Endothelial cell of umbilical vein (primary cell): ENCODE measurements around the gene WASF2. TPM values are rescaled to one million over a fixed set of nuclear protein-coding genes. Genes with fewer than 3 reads are reported as not detected.
A peak's percentile ranks its signal among the peaks of the same experiment; 100 is the strongest.

Experiments
- BruUV-seq: library from RNA; stranded (reverse); fragments of 400-500 nt; replicated peaks from 2 replicates; lab custom pipeline; 2021; lab: Mats Ljungman, UMichigan
- CTCF ChIA-PET: fragments of 300-600, 350-600 bp; sonication (Branson Sonifier 250); formaldehyde crosslinking; loops from one replicate; lab custom pipeline; 2021; ENCODE audit warnings: antibody characterized with exemption, inconsistent platforms; lab: Charles Lee
- POLR2A ChIA-PET: fragments of 300-600, 350-600 bp; sonication (Branson Sonifier 250); formaldehyde crosslinking; loops from one replicate; lab custom pipeline; 2021; ENCODE audit warnings: antibody characterized with exemption, inconsistent platforms; lab: Charles Lee
- DNase-seq: peaks from one replicate; pipeline ENCODE4 v3.0.0-alpha.2; 2011; ENCODE audit warnings: low read depth, low spot score
- FAIRE-seq: peaks from 2 replicates; lab custom pipeline; 2011; peaks lifted over from hg19 to GRCh38; lab: Jason Lieb, UNC
- H2AFZ ChIP-seq: 2 replicates; pipeline ENCODE4 v1.6.0; 2012; ENCODE audit warnings: low read depth, low read length, control low read depth, inconsistent platforms
- H3K27ac ChIP-seq: 2 replicates; pipeline ENCODE4 v1.5.1; 2011; ENCODE audit warnings: low read depth, mild to moderate bottlenecking, control low read depth, low read length, moderate library complexity; ENCODE audit not compliant: insufficient read depth
- H3K27me3 ChIP-seq, 2 experiments: 2 replicates each; pipeline versions ENCODE4 v1.6.0 to v1.6.1; 2011; ENCODE audit warnings: low read length in 2 of 2, mixed read lengths in 1 of 2; ENCODE audit not compliant: control insufficient read depth in 2 of 2, insufficient read depth in 2 of 2
- H3K36me3 ChIP-seq, 2 experiments: 2 replicates in 1 of 2; 3 replicates in 1 of 2; pipeline ENCODE4 v1.5.1; 2011; ENCODE audit warnings: low read length in 2 of 2, mild to moderate bottlenecking in 1 of 2, moderate library complexity in 1 of 2; ENCODE audit not compliant: control insufficient read depth in 2 of 2, insufficient read depth in 2 of 2; ENCODE audit errors: extremely low read depth in 1 of 2
- H3K4me1 ChIP-seq: 3 replicates; pipeline ENCODE4 v1.5.1; 2011; ENCODE audit warnings: mild to moderate bottlenecking, low read length; ENCODE audit not compliant: control insufficient read depth, insufficient read depth; ENCODE audit errors: extremely low read depth
- H3K4me2 ChIP-seq: 2 replicates; pipeline ENCODE4 v1.6.1; 2011; ENCODE audit warnings: low read length, control low read depth, mixed read lengths; ENCODE audit not compliant: insufficient read depth
- H3K4me3 ChIP-seq, 3 experiments: fragments of 200-600 bp in 1 of 3; sonication (generic), shearing (Covaris generic) in 1 of 3; replicated peaks in 1 of 3; 2 replicates each; pipeline ENCODE4 v1.5.1; 2011 to 2016; ENCODE audit warnings: control low read depth in 3 of 3, low read length in 3 of 3, mild to moderate bottlenecking in 2 of 3, inconsistent platforms in 1 of 3, low read depth in 1 of 3, moderate library complexity in 1 of 3; ENCODE audit not compliant: insufficient read depth in 1 of 3
- H3K79me2 ChIP-seq: 2 replicates; pipeline ENCODE4 v1.6.0; 2012; ENCODE audit warnings: low read length, inconsistent platforms; ENCODE audit not compliant: control insufficient read depth, insufficient read depth
- H3K9ac ChIP-seq: replicated peaks from 2 replicates; pipeline ENCODE3; 2011; ENCODE audit warnings: low read length, control low read depth; ENCODE audit not compliant: insufficient read depth; ENCODE audit errors: extremely low read depth
- H3K9me1 ChIP-seq: replicated peaks from 3 replicates; pipeline ENCODE4 v1.6.0; 2011; ENCODE audit warnings: mild to moderate bottlenecking, low read length; ENCODE audit not compliant: control insufficient read depth, insufficient read depth; ENCODE audit errors: extremely low read depth
- H3K9me3 ChIP-seq: replicated peaks from 2 replicates; pipeline ENCODE4 v1.5.1; 2012; ENCODE audit warnings: low read length, inconsistent platforms; ENCODE audit not compliant: control insufficient read depth, insufficient read depth
- H4K20me1 ChIP-seq: replicated peaks from 2 replicates; pipeline ENCODE3; 2011; ENCODE audit warnings: mild to moderate bottlenecking, low read length; ENCODE audit not compliant: control insufficient read depth, insufficient read depth; ENCODE audit errors: extremely low read depth
- CTCF ChIP-seq, 2 donors: IDR thresholded peaks; 1 replicate in 1 of 2; 2 replicates in 1 of 2; pipeline ENCODE4 v1.5.1; 2011; ENCODE audit warnings: low read length in 2 of 2, mild to moderate bottlenecking in 2 of 2, moderate library complexity in 2 of 2, control low read depth in 1 of 2, inconsistent platforms in 1 of 2, low read depth in 1 of 2; ENCODE audit not compliant: insufficient read depth in 1 of 2; ENCODE audit errors: extremely low read depth in 1 of 2
- EZH2 ChIP-seq: IDR thresholded peaks from 2 replicates; pipeline ENCODE4 v1.6.1; 2012; ENCODE audit warnings: borderline replicate concordance, low read depth, mild to moderate bottlenecking, moderate library complexity, low read length, inconsistent platforms; ENCODE audit not compliant: severe bottlenecking
- GATA2 ChIP-seq: IDR thresholded peaks from 2 replicates; pipeline ENCODE4 v1.7.0; 2011; ENCODE audit warnings: low read depth, mild to moderate bottlenecking, moderate library complexity, mixed read lengths, low read length; ENCODE audit not compliant: insufficient read length, insufficient read depth
- JUN ChIP-seq: IDR thresholded peaks from 2 replicates; pipeline ENCODE4 v1.6.1; 2011; ENCODE audit warnings: borderline replicate concordance, low read depth; ENCODE audit not compliant: insufficient read length, insufficient read depth
- MAX ChIP-seq: IDR thresholded peaks from 2 replicates; pipeline ENCODE4 v1.6.1; 2011; ENCODE audit not compliant: insufficient read depth, insufficient read length
- MYC ChIP-seq: IDR thresholded peaks from one replicate; pipeline ENCODE4 v1.6.1; 2011; ENCODE audit warnings: mild to moderate bottlenecking, low read depth, low read length
- POLR2A ChIP-seq: IDR thresholded peaks from 2 replicates; pipeline ENCODE4 v1.6.1; 2012; ENCODE audit warnings: low read depth, mild to moderate bottlenecking, control low read depth, low read length
- POLR2AphosphoS5 ChIP-seq: IDR thresholded peaks from 2 replicates; pipeline ENCODE4 v1.6.1; 2012; ENCODE audit warnings: low read depth, mild to moderate bottlenecking, control low read depth, low read length, moderate library complexity; ENCODE audit not compliant: insufficient read depth
- dilution Hi-C: fragments of 300-500 bp; cut with MboI; formaldehyde crosslinking; loops from one replicate; pipeline ENCODE4 v1.15.0; 2019; ENCODE audit warnings: low sequenced_read_pairs; ENCODE audit not compliant: extremely low pct_ligation_motif_present
- intact Hi-C: fragments of 100-400 bp; cut with micrococcal nuclease; formaldehyde crosslinking; loops from one replicate; pipeline ENCODE4 v1.10.0; 2022
- polyA plus RNA-seq, 4 experiments: library from polyadenylated mRNA; depleted of rRNA in 3 of 4; stranded (reverse) in 3 of 4; unstranded in 1 of 4; fragments of >200 nt; gene quantifications; 2 replicates each; pipeline versions ENCODE4 v1.2.1 to v1.2.3, GENCODE V29; 2011 to 2012; ENCODE audit warnings: missing spikeins in 1 of 4
- total RNA-seq: library from RNA; stranded (reverse); gene quantifications from 2 replicates; pipeline ENCODE4 v1.2.3, GENCODE V29; 2021

The WASF2 gene
- total and polyA plus RNA-seq, 2 donors (not counting 3 experiments of a cell fraction or from before 2014, with no cell fraction given) = 76.9 to 172 TPM

GRCh38 chr1:27395441-27396195 lies 94.3 kb downstream of the WASF2 start:
- H3K9me1 ChIP-seq = no peaks in the 10 kb centered on the region

More at GRCh38 chr1:27395441-27396195, 94.3 kb downstream of the WASF2 start:
- H3K79me2 ChIP-seq = peaks cover 5% of the 10 kb centered on the region
- FAIRE-seq (peak; percentile 85), DNase-seq (peak; percentile 59)
- H3K27ac ChIP-seq = no peak overlapping the region
- H3K9me3 ChIP-seq = no peaks in the 10 kb centered on the region
- intact Hi-C loops (loop anchor here (1.0 to 10.0 kb wide), 3 partner anchors 38 to 281 kb away; no protein-coding TSS in a partner anchor), dilution Hi-C loops (no loop called here)
- POLR2A ChIA-PET = interaction anchor here (0.7 to 1.1 kb wide), 2 partner anchors 30 to 84 kb away, joined by 3 read pairs; no protein-coding TSS in a partner anchor
- H3K36me3 ChIP-seq = no peaks in the 10 kb centered on the region
- no peaks in the 10 kb centered on the region for H3K27me3 ChIP-seq
- CTCF ChIA-PET = interaction anchor here (0.6 to 6.6 kb wide), 45 partner anchors 10 to 351 kb away, joined by 3 to 275 read pairs (median 3); partner anchors contain the start of genes AHDC1, CD164L2, MAP3K6 and WASF2
- TF ChIP-seq POLR2AphosphoS5 (no peak), POLR2A (no peak), MAX (no peak), JUN (no peak), EZH2 (no peak), MYC (no peak), CTCF (IDR thresholded peaks at IDR 0.05; ENCODE audit: extremely low read depth in 1 of 2, insufficient read depth in 1 of 2, low read depth in 1 of 2, low read length in 2 of 2) (peak; percentile 94 to 95), GATA2 (no peak)
- H3K4me2 ChIP-seq = no peak overlapping the region
- BruUV-seq = no TSS peak
- H3K4me1 ChIP-seq = peaks cover 11% of the 10 kb centered on the region
- H3K4me3 ChIP-seq = no peak overlapping the region
- H4K20me1 ChIP-seq = no peaks in the 10 kb centered on the region
- H3K9ac ChIP-seq = no peak overlapping the region
- no peak overlapping the region for H2AFZ ChIP-seq
